ENCODE measurements around the gene MCRIP2. TPM values are rescaled to one million over a fixed set of nuclear protein-coding genes. Genes with fewer than 3 reads are reported as not detected.
"Not testable (repeated sequence)": the region's sequence is repeated elsewhere in the genome, so short reads cannot be mapped to it uniquely, and the experiment has no call there.

MCRIP2 gene
- total RNA-seq = 10 to 100 TPM; 31.9 to 32.2 TPM
- polyA plus RNA-seq = 10 to 100 TPM; 28.1 to 36.6 (median 35.5) TPM
- total RNA-seq = 7.9 to 59.0 (median 20.7) reads per million in 6 experiments

GRCh38 chr16:641326-642188, at the start of gene MCRIP2:
TSS of gene MCRIP2 (plus strand) at chr16:641828. CDS start at chr16:641992, 164 bp downstream.
- peaks cover 13 to 27% (median 20%) of the 10 kb centered on the region in 4 donors for H3K4me1 Mint-ChIP-seq
- H3K4me3 Mint-ChIP-seq = peak within 1 kb of the TSS; percentile 61 to 83 (median 69)
- peak; percentile 38 to 52 for ATAC-seq
- peak within 1 kb of the TSS in 5 of 10 donors; percentile 19 to 63 (median 35) for H3K27ac Mint-ChIP-seq
- peak in 9 of 10 donors; percentile 40 to 75 (median 54) for DNase-seq
- H3K27me3 Mint-ChIP-seq = peaks cover 0 to 3% (median 0%) of the 10 kb centered on the region in 5 donors
- H3K36me3 Mint-ChIP-seq = peaks cover 0 to 2% (median 0%) of the 10 kb centered on the region in 3 donors
- POLR2A ChIA-PET = interaction anchor here (1.0 to 1.1 kb wide), 2 partner anchors 39 to 241 kb away, joined by 3 to 5 read pairs; partner anchors contain the start of gene STUB1
- peaks cover 0 to 3% (median 0%) of the 10 kb centered on the region in 9 donors for H3K9me3 Mint-ChIP-seq

GRCh38 chr16:591892-592517, 49.6 kb upstream of the MCRIP2 start:
- Mint-ChIP-seq H3K4me1 (peaks cover 22 to 58% (median 50%) of the 10 kb centered on the region in 4 donors), H3K27ac (peak overlapping the region in 4 of 10 donors; percentile 27 to 78 (median 54)), H3K9me3 (no peaks in the 10 kb centered on the region), H3K27me3 (no peaks in the 10 kb centered on the region), H3K4me3 (peak overlapping the region in 9 of 10 donors; percentile 37 to 98 (median 90)), H3K36me3 (peaks cover 0 to 9% (median 0%) of the 10 kb centered on the region in 3 donors)
- ATAC-seq (no peak), DNase-seq (peak in 1 of 10 donors; percentile 50)
- POLR2A ChIA-PET = interaction anchor here (2.6 kb wide), 1 partner anchor 44 kb away, joined by 7 read pairs; the partner anchor contains the start of gene METTL26

- H3K9me3 Mint-ChIP-seq = no peaks in the 10 kb centered on the region
- no peaks in the 10 kb centered on the region for H3K27me3 Mint-ChIP-seq
- H3K4me3 Mint-ChIP-seq = no peak overlapping the region
- peak overlapping the region in 2 of 10 donors; percentile 20 to 78 for H3K27ac Mint-ChIP-seq
- no peak for DNase-seq
- peaks cover 21 to 59% (median 47%) of the 10 kb centered on the region in 4 donors for H3K4me1 Mint-ChIP-seq
- POLR2A ChIA-PET = interaction anchor here (0.6 to 2.6 kb wide), 2 partner anchors 44 to 104 kb away, joined by 4 to 7 read pairs; partner anchors contain the start of gene METTL26
- H3K36me3 Mint-ChIP-seq = peaks cover 0 to 9% (median 0%) of the 10 kb centered on the region in 3 donors
- no peak for ATAC-seq
Measured at GRCh38 chr16:592518-593306, 48.9 kb upstream of the MCRIP2 start.

GRCh38 chr16:593406-593805, 48.2 kb upstream of the MCRIP2 start:
- H3K9me3 Mint-ChIP-seq = no peaks in the 10 kb centered on the region
- H3K4me3 Mint-ChIP-seq = peak overlapping the region in 6 of 10 donors; percentile 18 to 68 (median 30)
- no peaks in the 10 kb centered on the region for H3K27me3 Mint-ChIP-seq
- no peak for DNase-seq
- H3K36me3 Mint-ChIP-seq = peaks cover 0 to 9% (median 0%) of the 10 kb centered on the region in 3 donors
- POLR2A ChIA-PET = interaction anchor here (2.6 kb wide), 1 partner anchor 43 kb away, joined by 7 read pairs; the partner anchor contains the start of gene METTL26
- H3K4me1 Mint-ChIP-seq = peaks cover 21 to 57% (median 41%) of the 10 kb centered on the region in 4 donors
- peak overlapping the region in 3 of 10 donors; percentile 21 to 63 (median 55) for H3K27ac Mint-ChIP-seq
- ATAC-seq = no peak

GRCh38 chr16:593807-594206, 47.8 kb upstream of the MCRIP2 start:
- H3K36me3 Mint-ChIP-seq = peaks cover 0 to 9% (median 0%) of the 10 kb centered on the region in 3 donors
- no peaks in the 10 kb centered on the region for H3K9me3 Mint-ChIP-seq
- DNase-seq = peak in 1 of 10 donors; percentile 50
- H3K4me3 Mint-ChIP-seq = peak overlapping the region in 6 of 10 donors; percentile 18 to 68 (median 30)
- H3K27ac Mint-ChIP-seq = peak overlapping the region in 2 of 10 donors; percentile 55 to 63
- peaks cover 17 to 53% (median 38%) of the 10 kb centered on the region in 4 donors for H3K4me1 Mint-ChIP-seq
- POLR2A ChIA-PET = interaction anchor here (2.6 kb wide), 1 partner anchor 43 kb away, joined by 7 read pairs; the partner anchor contains the start of gene METTL26
- H3K27me3 Mint-ChIP-seq = no peaks in the 10 kb centered on the region
- no peak for ATAC-seq

- Mint-ChIP-seq H3K27ac (no peak overlapping the region), H3K36me3 (peaks cover 0 to 9% (median 0%) of the 10 kb centered on the region in 3 donors), H3K4me3 (no peak overlapping the region), H3K27me3 (no peaks in the 10 kb centered on the region), H3K4me1 (peaks cover 17 to 53% (median 38%) of the 10 kb centered on the region in 4 donors), H3K9me3 (no peaks in the 10 kb centered on the region)
- DNase-seq = no peak
- POLR2A ChIA-PET = interaction anchor here (1.0 kb wide), 1 partner anchor 11 kb away, joined by 6 read pairs; no protein-coding TSS in a partner anchor
- ATAC-seq = no peak
Measured at GRCh38 chr16:595094-595528, 46.5 kb upstream of the MCRIP2 start.

GRCh38 chr16:595942-596735, 45.5 kb upstream of the MCRIP2 start:
- ATAC-seq = no peak
- peaks cover 0 to 12% (median 0%) of the 10 kb centered on the region in 3 donors for H3K36me3 Mint-ChIP-seq
- no peaks in the 10 kb centered on the region for H3K9me3 Mint-ChIP-seq
- POLR2A ChIA-PET = interaction anchor here (0.7 to 1.0 kb wide), 2 partner anchors 8 to 12 kb away, joined by 5 to 6 read pairs; no protein-coding TSS in a partner anchor
- no peaks in the 10 kb centered on the region for H3K27me3 Mint-ChIP-seq
- peak overlapping the region in 2 of 10 donors; percentile 34 to 75 for H3K27ac Mint-ChIP-seq
- no peak for DNase-seq
- H3K4me3 Mint-ChIP-seq = no peak overlapping the region
- peaks cover 12 to 45% (median 34%) of the 10 kb centered on the region in 4 donors for H3K4me1 Mint-ChIP-seq

GRCh38 chr16:596736-597060, 44.9 kb upstream of the MCRIP2 start:
- POLR2A ChIA-PET = interaction anchor here (0.7 kb wide), 1 partner anchor 9 kb away, joined by 5 read pairs; no protein-coding TSS in a partner anchor
- H3K27ac Mint-ChIP-seq = peak overlapping the region in 4 of 10 donors; percentile 21 to 79 (median 63)
- H3K9me3 Mint-ChIP-seq = no peaks in the 10 kb centered on the region
- no peak for ATAC-seq
- peaks cover 10 to 39% (median 31%) of the 10 kb centered on the region in 4 donors for H3K4me1 Mint-ChIP-seq
- H3K27me3 Mint-ChIP-seq = no peaks in the 10 kb centered on the region
- H3K36me3 Mint-ChIP-seq = peaks cover 0 to 13% (median 0%) of the 10 kb centered on the region in 3 donors
- H3K4me3 Mint-ChIP-seq = no peak overlapping the region
- DNase-seq = no peak

GRCh38 chr16:597655-598054, 44.0 kb upstream of the MCRIP2 start:
- H3K36me3 Mint-ChIP-seq = peaks cover 0 to 13% (median 0%) of the 10 kb centered on the region in 3 donors
- DNase-seq, H3K4me3 Mint-ChIP-seq, H3K27me3 Mint-ChIP-seq, POLR2A ChIA-PET, H3K27ac Mint-ChIP-seq, ATAC-seq, H3K9me3 Mint-ChIP-seq: not testable (repeated sequence)
- H3K4me1 Mint-ChIP-seq = peaks cover 8 to 34% (median 24%) of the 10 kb centered on the region in 4 donors

GRCh38 chr16:598823-599739, 42.5 kb upstream of the MCRIP2 start:
- Mint-ChIP-seq H3K9me3 (no peaks in the 10 kb centered on the region), H3K4me1 (peaks cover 8 to 35% (median 26%) of the 10 kb centered on the region in 4 donors), H3K27me3 (no peaks in the 10 kb centered on the region), H3K4me3 (no peak overlapping the region), H3K36me3 (peaks cover 0 to 15% (median 0%) of the 10 kb centered on the region in 3 donors), H3K27ac (no peak overlapping the region)
- DNase-seq (no peak), ATAC-seq (no peak)
- POLR2A ChIA-PET = interaction anchor here (0.7 to 1.4 kb wide), 2 partner anchors 15 to 445 kb away, joined by 3 read pairs; no protein-coding TSS in a partner anchor
